ENCODE data around the gene GANAB. TPM values are rescaled to one million over a fixed set of nuclear protein-coding genes. Genes with fewer than 3 reads are reported as not detected.

The GANAB gene
- total RNA-seq, 1 donor from 2014 or later, result 323 TPM

DNA sequence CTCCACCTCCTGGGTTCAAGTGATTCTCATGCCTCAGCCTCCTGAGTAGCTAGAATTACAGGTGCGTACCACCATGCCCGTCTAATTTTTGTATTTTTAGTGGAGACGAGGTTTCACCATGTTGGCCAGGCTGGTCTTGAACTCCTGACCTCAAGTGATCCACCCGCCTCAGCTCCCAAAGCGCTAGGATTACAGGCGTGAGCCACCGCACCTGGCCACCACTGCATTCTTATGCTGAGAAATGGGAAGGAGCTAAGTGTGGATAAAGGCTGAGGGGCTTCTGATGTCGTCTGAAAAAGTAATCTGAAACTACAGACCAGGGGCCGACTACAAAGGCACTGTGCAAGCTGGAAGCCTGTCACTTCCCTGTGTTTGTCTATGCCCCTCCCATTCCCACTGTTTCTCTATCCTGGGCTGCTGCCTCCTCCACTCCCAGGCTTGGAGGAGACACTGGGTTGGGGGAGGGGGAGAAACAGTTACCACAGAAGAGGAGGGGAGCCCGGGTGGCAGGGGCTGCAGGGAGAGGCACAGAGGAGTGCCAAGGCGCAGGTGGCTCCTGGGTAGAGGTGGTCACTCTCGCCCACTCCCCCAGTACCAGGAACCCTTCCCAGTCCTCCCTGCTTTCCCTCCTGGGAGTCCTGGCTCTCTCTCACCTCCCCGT is 41.8 kb downstream of the GANAB start:
- Mint-ChIP-seq H3K4me3 (ENCODE audit: unreplicated experiment) (no peak overlapping the region), H3K27me3 (ENCODE audit: low read depth, unreplicated experiment) (peaks cover 6% of the 10 kb centered on the region), H3K9me3 (ENCODE audit: unreplicated experiment) (no peaks in the 10 kb centered on the region), H3K4me1 (ENCODE audit: low read depth, unreplicated experiment) (peaks cover 7% of the 10 kb centered on the region), H3K36me3 (ENCODE audit: low read depth, unreplicated experiment) (peaks cover 39% of the 10 kb centered on the region), H3K27ac (ENCODE audit: unreplicated experiment) (peak overlapping the region; percentile 34)
- no peak overlapping the region for H3K4me3 ChIP-seq (ENCODE audit: insufficient read depth, low read depth, low read length)
- peaks cover 12% of the 10 kb centered on the region for H3K36me3 ChIP-seq (ENCODE audit: insufficient read depth, low read length)
- FAIRE-seq (no peak), DNase-seq (ENCODE audit: low read depth) (no peak)
- no peaks in the 10 kb centered on the region for H3K27me3 ChIP-seq (ENCODE audit: insufficient read depth, low read length)
- no peak overlapping the region for H3K27ac ChIP-seq (ENCODE audit: low read depth, low read length)
- no peak overlapping the region for H2AFZ ChIP-seq (ENCODE audit: low read depth, low read length)
- peaks cover 17% of the 10 kb centered on the region for H3K4me1 ChIP-seq (ENCODE audit: insufficient read depth, low read length)
- no peaks in the 10 kb centered on the region for H3K9me3 ChIP-seq (ENCODE audit: insufficient read depth, low read depth, low read length)
- no peak overlapping the region for H3K4me2 ChIP-seq (ENCODE audit: low read length)
- TF ChIP-seq EZH2 (IDR thresholded peaks at IDR 0.05; ENCODE audit: insufficient read depth, low read length), result no peak
- no peak for TF ChIP-seq CTCF (IDR thresholded peaks at IDR 0.05; ENCODE audit: insufficient read depth, low read depth, low read length)
- H3K9ac ChIP-seq (ENCODE audit: low read length), result no peak overlapping the region
- peaks cover 19% of the 10 kb centered on the region for H3K79me2 ChIP-seq (ENCODE audit: insufficient read depth, low read length)
- peaks cover 24% of the 10 kb centered on the region for H4K20me1 ChIP-seq (ENCODE audit: insufficient read depth, low read length)

DNA sequence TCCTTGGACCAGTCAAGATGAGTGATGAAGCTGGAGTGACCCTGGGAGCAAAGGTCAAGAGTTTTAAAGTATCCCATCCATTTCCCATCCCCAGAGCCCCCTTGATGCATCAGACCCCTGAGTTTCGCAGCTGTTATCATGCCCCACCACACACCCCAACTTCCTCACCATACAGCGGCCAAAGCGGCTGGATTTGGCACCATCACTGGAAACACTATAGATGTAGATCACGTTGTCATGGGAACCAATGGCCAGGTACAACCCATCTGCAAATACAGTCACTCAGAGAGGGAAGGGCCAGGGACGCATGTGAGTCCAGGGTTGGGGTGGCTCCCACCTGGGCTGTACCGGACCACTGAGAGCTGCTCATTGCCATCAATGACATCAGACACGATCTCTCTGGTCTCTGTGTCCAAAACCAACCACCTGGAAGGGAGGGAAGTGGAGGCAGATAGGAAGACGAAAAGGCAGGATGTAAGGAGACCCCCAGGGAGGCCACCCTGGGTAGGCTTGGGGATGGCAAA is 42.6 kb downstream of the GANAB start:
- Histone ChIP-seq H3K36me3 (ENCODE audit: insufficient read depth, low read length) (peaks cover 13% of the 10 kb centered on the region), H3K27ac (ENCODE audit: low read depth, low read length) (no peak overlapping the region), H3K9me3 (ENCODE audit: insufficient read depth, low read depth, low read length) (no peaks in the 10 kb centered on the region), H3K4me1 (ENCODE audit: insufficient read depth, low read length) (peaks cover 24% of the 10 kb centered on the region), H3K4me3 (ENCODE audit: insufficient read depth, low read depth, low read length) (no peak overlapping the region), H3K4me2 (ENCODE audit: low read length) (no peak overlapping the region), H3K9ac (ENCODE audit: low read length) (no peak overlapping the region), H4K20me1 (ENCODE audit: insufficient read depth, low read length) (peaks cover 29% of the 10 kb centered on the region), H2AFZ (ENCODE audit: low read depth, low read length) (no peak overlapping the region), H3K27me3 (ENCODE audit: insufficient read depth, low read length) (no peaks in the 10 kb centered on the region), H3K79me2 (ENCODE audit: insufficient read depth, low read length) (peaks cover 27% of the 10 kb centered on the region)
- DNase-seq (ENCODE audit: low read depth), result no peak
- no peaks in the 10 kb centered on the region for H3K9me3 Mint-ChIP-seq (ENCODE audit: unreplicated experiment)
- TF ChIP-seq EZH2 (IDR thresholded peaks at IDR 0.05; ENCODE audit: insufficient read depth, low read length) (no peak), CTCF (IDR thresholded peaks at IDR 0.05; ENCODE audit: insufficient read depth, low read depth, low read length) (no peak)
- H3K36me3 Mint-ChIP-seq (ENCODE audit: low read depth, unreplicated experiment), result peaks cover 38% of the 10 kb centered on the region
- H3K27ac Mint-ChIP-seq (ENCODE audit: unreplicated experiment), result no peak overlapping the region
- no peak for FAIRE-seq
- peak overlapping the region; percentile 68 for H3K4me3 Mint-ChIP-seq (ENCODE audit: unreplicated experiment)
- peaks cover 12% of the 10 kb centered on the region for H3K4me1 Mint-ChIP-seq (ENCODE audit: low read depth, unreplicated experiment)
- peaks cover 6% of the 10 kb centered on the region for H3K27me3 Mint-ChIP-seq (ENCODE audit: low read depth, unreplicated experiment)

DNA sequence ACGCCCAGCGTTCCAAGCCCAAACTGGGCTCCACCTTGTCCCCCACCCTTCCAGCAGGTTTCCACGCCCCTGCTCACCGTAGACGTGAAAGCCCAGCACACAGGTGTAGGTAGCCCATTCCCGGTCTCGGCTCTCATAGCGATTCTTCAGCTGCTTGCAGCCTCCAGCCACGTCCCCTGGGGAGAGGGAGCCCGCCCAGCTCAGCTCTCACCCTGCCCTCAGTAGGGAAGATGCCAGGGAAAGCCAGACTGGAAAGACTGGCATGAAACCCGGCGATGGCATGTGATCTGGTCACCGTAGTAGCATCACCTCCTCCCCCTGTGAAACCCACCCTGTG is 43.4 kb downstream of the GANAB start:
- H3K79me2 ChIP-seq (ENCODE audit: insufficient read depth, low read length), result peaks cover 35% of the 10 kb centered on the region
- no peaks in the 10 kb centered on the region for H3K9me3 Mint-ChIP-seq (ENCODE audit: unreplicated experiment)
- no peak overlapping the region for H3K27ac ChIP-seq (ENCODE audit: low read depth, low read length)
- peak overlapping the region; percentile 87 for H2AFZ ChIP-seq (ENCODE audit: low read depth, low read length)
- peaks cover 13% of the 10 kb centered on the region for H3K36me3 ChIP-seq (ENCODE audit: insufficient read depth, low read length)
- no peaks in the 10 kb centered on the region for H3K9me3 ChIP-seq (ENCODE audit: insufficient read depth, low read depth, low read length)
- H4K20me1 ChIP-seq (ENCODE audit: insufficient read depth, low read length), result peaks cover 37% of the 10 kb centered on the region
- no peak for TF ChIP-seq EZH2 (IDR thresholded peaks at IDR 0.05; ENCODE audit: insufficient read depth, low read length)
- TF ChIP-seq CTCF (IDR thresholded peaks at IDR 0.05; ENCODE audit: insufficient read depth, low read depth, low read length), result no peak
- H3K4me3 ChIP-seq (ENCODE audit: insufficient read depth, low read depth, low read length), result no peak overlapping the region
- no peak for FAIRE-seq
- H3K9ac ChIP-seq (ENCODE audit: low read length), result peak overlapping the region; percentile 72
- H3K4me1 ChIP-seq (ENCODE audit: insufficient read depth, low read length), result peaks cover 26% of the 10 kb centered on the region
- H3K27ac Mint-ChIP-seq (ENCODE audit: unreplicated experiment), result peak overlapping the region; percentile 43
- H3K27me3 Mint-ChIP-seq (ENCODE audit: low read depth, unreplicated experiment), result peaks cover 6% of the 10 kb centered on the region
- no peaks in the 10 kb centered on the region for H3K27me3 ChIP-seq (ENCODE audit: insufficient read depth, low read length)
- H3K4me1 Mint-ChIP-seq (ENCODE audit: low read depth, unreplicated experiment), result peaks cover 20% of the 10 kb centered on the region
- peak overlapping the region; percentile 68 for H3K4me3 Mint-ChIP-seq (ENCODE audit: unreplicated experiment)
- DNase-seq (ENCODE audit: low read depth), result no peak
- peaks cover 39% of the 10 kb centered on the region for H3K36me3 Mint-ChIP-seq (ENCODE audit: low read depth, unreplicated experiment)
- H3K4me2 ChIP-seq (ENCODE audit: low read length), result peak overlapping the region; percentile 89
